ENCODE results near the gene NODAL.
"Not testable (repeated sequence)": the region's sequence is repeated elsewhere in the genome, so short reads cannot be mapped to it uniquely, and the experiment has no call there.

NODAL gene

GRCh38 chr10:70441161-70441894, at the start of gene NODAL:
NODAL (minus strand) TSS chr10:70441681; CDS start chr10:70441667, 14 bp downstream.
- DNase-seq: no peak

DNA sequence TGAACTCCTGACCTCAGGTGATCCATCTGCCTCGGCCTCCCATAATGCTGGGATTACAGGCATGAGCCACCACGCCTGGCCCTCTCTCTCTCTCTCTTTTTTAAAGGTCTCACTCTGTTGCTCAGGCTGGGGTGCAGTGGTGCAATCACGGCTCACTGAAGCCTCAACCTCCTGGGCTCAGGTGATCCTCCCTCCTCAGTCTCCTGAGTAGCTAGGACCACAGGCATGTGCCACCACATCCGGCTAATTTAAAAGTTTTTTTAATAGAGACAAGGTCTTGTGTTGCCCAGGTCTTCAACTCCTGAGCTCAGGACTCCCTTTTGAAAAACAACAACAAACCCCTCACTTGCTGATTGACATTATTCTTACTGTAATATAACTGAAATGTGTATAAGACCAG, 48.7 kb upstream of the NODAL start:
- no peak for DNase-seq

GRCh38 chr10:70487824-70488223, 46.3 kb upstream of the NODAL start:
- DNase-seq: no peak

DNA sequence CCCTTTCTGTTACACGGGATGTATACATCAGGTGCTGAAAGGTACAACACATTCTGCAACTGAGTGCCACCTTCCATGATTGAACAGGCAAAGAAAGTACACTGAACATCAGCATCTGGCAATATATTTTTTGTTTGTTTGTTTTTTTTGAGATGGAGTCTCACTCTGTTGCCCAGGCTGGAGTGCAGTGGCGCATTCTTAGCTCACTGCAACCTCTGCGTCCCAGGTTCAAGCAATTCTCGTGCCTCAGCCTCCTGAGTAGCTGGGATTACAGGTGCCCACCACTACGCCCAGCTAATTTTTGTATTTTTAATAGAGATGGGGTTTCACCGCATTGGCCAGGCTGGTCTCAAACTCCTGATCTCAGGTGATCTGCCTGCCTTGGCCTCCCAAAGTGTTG, 42.4 kb upstream of the NODAL start:
- DNase-seq: not testable (repeated sequence)

DNA sequence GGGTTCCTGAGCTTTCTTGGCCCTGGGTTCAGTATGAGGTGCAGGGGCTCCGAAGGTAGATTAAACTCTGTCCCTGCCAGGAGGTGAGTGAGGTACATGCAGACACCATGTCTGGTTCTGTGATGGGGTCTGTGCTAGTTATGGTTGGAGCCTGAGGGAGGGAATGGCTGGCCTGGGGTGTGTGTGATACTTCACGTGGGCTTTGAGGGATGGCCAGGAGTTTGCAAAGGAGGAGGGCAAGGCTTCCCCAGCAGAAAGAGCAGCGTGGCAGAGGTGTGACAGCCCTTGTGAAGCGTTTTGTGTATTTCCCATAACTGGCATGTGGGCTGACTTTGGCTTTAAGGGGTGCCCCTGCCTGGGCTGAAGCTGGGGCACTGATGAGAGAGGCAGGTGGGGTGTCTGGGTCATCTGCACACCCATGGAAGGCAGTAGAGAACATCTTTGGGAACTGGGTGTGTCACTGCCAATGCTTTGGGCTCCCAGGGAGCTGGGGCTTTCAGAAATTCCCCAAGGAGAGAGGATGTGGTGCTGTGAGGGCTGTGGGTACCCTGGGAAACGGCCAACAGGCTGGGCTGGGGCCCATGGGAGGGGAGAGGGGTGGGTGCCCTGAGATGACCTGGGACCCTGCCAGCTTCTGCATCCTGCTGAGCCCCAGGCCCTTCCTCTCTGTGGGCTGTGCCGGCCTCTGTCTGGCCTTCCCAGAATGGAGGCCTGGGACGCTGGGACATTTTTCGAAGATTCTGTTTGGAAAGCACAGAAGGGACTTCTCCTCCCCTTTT, 41.7 kb upstream of the NODAL start:
- no peak for DNase-seq

DNA sequence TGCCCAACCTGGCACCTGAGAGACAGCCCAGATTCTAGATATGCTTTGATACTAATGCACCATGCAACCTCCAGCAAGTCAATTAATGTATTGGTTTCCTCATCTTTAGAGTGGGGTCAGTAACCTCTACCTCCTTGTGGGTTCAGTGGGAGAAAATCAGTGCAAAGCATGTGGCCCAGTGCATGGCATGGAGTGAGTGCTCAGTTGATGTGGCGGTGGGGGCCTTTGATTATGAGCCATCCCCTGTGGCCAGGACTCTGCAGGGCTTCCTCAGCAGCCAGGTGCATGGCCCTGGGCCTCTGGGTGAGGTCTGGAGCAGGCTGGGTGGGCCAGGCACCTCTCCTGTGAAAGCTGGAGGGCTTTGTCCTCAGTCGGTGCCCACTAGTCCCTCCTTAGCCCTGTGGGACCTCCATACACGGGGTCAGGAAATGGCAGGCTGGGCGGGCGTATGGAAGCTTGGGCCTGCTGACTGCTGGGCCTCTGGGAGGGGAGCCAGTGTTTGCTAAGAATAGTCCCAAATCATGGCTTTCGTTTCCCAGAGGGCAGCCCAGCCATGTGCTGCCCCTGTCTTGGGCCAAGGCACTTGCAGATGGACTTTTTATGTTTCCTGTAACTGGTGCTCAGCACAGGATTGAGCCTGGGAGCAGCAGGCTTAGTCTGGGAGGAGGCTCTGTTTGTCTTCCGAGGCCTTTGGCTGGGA, 40.5 kb upstream of the NODAL start:
- no peak for DNase-seq

DNA sequence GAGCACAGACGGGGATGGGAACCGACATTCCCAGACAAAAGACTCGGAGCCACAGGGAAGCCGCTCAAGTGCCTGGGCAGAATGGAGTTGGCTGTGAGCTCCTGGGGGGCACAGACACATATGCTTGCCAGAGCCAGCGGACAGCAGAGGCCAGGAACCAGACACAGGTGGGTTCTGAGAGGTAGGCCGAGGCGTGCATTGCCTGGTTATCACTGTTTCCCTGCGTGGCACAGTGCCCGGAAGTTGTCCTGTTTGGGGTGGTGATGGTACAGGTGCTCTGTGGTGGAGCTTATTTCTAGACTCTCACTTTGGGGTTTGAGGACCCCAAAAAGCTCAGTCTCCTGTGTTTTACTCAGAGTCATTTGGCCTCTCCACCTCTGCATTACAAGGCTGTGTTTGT, 39.6 kb upstream of the NODAL start:
- DNase-seq: no peak

DNA sequence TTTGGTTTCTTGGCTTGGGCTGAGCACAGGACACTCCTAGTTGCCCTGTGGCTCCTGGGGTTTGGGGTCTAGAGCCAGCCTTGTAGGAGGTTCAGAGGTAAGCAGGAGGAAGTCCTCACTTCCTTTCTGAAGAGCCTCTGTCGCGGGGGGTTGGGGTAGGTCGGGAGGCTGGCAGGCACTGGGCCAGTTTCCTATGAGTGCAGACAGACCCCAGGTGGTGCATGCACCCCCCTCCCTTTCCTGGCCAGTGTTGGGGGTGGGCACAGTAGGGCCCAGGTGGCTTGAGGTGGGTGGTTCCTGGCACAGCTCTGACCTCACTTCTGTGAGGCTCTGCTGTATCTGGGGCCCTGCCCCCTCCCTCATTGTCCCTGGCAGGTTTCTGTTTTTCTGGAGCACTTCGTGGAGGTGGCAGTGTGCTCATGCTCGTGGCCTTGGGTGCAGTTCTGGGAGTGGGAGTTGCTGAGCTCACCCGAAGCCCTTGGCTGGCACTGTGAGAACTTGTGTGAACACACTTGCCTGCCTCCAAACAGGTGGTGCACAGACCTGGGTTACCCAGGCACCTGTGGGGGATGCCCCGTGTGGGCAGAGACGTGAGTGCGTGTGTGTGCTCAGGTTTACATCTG, 38.9 kb upstream of the NODAL start:
- DNase-seq: no peak

- no peak for DNase-seq
Measured at GRCh38 chr10:70479626-70480238, 38.3 kb upstream of the NODAL start.

- DNase-seq: no peak
Measured at GRCh38 chr10:70479165-70479581, 37.7 kb upstream of the NODAL start.

- DNase-seq: no peak
Measured at GRCh38 chr10:70478191-70479164, 37.0 kb upstream of the NODAL start, which contains the start of gene PALD1. PALD1 (plus strand) TSS chr10:70478767; CDS start chr10:70525952, 47,185 bp downstream.

DNA sequence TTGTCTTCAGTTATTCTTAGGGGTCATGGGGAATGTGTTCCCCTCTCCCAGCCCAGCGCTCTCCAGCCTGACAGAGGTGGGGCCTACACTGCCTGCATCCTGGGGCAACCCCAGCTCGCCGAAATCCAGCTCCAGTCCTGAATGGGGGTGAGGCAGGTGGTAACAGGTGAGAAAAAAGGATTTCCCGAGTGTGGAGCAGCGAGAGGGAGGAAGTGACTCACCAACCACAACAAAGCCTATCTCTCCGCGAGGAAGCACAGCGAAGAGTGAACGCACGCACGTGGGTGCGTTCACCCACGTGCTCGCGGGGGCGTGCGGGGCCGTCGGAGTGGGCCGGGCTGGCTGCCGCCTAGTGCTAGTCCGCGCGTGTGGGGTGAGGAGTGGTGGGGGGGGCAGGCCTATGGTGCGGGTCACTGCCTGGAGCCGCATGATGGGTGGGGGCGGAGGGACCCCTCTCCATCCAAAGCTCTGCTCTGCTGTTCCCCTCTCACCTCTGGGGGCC, 36.2 kb upstream of the NODAL start:
- no peak for DNase-seq

DNA sequence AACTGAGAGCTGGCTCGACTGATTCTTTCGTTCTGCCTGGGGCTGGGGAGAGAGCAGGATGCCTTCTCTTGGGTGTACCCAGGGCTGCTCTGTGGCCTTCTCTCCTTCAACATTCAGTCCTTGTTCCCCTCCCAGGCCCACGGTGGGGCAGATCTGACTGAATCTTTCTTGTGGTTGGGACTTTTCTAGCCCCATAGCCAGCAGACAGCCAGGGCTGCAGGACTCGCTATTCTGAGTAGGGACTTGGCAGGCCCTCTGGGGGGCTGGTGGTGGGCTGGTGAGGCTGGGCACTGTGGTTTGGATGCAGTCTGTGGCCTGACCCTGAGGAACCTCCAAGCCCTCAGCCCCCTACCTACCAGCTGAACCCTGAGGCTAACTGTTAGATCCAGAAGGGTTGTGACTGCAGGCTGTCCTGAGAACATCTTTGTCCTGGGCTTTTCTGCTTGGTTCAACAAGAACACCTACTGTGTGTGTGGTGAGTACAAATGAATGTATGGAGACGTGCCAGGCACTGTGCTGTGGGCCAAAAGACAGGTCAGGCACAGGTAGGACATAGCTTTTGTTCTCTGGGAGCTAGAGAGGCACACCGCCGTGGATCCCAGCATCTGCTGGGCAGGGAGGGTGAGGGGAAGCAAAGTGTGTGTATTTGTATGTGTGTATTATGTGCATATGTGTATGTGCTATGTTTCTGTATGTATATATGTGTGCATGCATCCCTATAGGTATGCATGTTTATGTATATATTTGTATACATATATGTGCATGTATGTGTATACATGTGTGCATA, 35.0 kb upstream of the NODAL start:
- no peak for DNase-seq

GRCh38 chr10:70475661-70476060, 34.2 kb upstream of the NODAL start:
- no peak for DNase-seq

DNA sequence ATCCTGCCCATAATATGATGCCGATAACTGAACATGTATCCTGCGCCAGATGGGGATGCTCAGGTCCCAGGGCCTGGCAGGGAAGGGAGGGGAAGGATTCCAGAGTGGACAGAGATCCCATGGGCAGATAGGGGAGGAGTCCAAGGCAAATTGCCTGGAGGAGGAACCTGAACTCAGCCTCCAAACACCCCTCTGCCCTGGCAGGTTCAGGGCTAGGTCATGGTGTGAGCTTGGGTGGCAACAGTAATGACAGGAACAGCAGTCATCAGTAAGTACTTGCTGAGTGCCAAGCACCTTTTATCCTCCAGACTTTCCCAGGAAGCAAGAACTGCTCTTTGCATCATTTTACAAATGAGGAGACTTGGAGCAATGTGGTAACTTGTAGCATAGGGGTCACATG, 33.3 kb upstream of the NODAL start:
- DNase-seq: no peak

GRCh38 chr10:70472799-70473454, 31.4 kb upstream of the NODAL start:
- no peak for DNase-seq

- no peak for DNase-seq
Measured at GRCh38 chr10:70466951-70467350, 25.5 kb upstream of the NODAL start.

- no peak for DNase-seq
Measured at GRCh38 chr10:70465832-70466231, 24.4 kb upstream of the NODAL start.

DNA sequence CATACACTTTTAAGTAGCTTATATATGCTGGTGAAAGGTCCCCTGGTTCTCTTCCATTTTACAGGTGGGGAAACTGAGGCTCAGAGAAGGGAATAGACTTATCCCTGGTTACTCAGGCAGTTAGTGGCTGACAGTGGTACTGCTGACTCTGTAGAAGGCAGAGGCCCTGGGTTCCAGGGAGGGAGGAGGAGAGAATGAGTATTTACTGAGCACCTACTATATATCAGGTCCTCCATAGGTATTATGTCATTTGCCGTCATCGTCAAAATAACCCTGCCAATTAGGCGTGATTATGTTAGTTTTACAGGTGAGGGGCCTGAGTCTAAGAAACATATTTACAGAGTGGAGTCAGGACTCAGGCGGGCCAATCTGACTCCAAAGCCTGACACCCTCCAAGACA, 23.8 kb upstream of the NODAL start:
- no peak for DNase-seq

Measured in NCI-H1048 (cell line).